Lung (tissue), 12 donors: ENCODE data around the gene ASPG. TPM values are rescaled to one million over a fixed set of nuclear protein-coding genes. Genes with fewer than 3 reads are reported as not detected.
A peak's percentile ranks its signal among the peaks of the same experiment; 100 is the strongest.

ENCODE experiments used
- ATAC-seq: fragments of 200-7000 bp; cut with Tn5 transposase; one replicate; pipeline ENCODE4 v1.9.1; 2020; ENCODE audit warnings: moderate number of reproducible peaks; ENCODE audit not compliant: insufficient read depth, low FRiP score
- DNase-seq, 3 donors: peaks; one replicate each; pipeline ENCODE4 v3.0.0-alpha.2; 2013 to 2017
- H3K27ac ChIP-seq, 2 donors: one replicate each; pipeline ENCODE4 v1.5.1; 2013; ENCODE audit warnings: mild to moderate bottlenecking in 2 of 2, moderate library complexity in 2 of 2, control low read depth in 1 of 2, inconsistent platforms in 1 of 2, low read depth in 1 of 2, low read length in 1 of 2
- H3K27me3 ChIP-seq, 3 donors: one replicate each; pipeline ENCODE4 v1.5.1; 2013; ENCODE audit warnings: low read length in 2 of 3; ENCODE audit not compliant: control insufficient read depth in 3 of 3, insufficient read depth in 3 of 3
- H3K36me3 ChIP-seq, 4 donors: one replicate each; pipeline ENCODE4 v1.5.1; 2013; ENCODE audit warnings: low read length in 4 of 4, mild to moderate bottlenecking in 1 of 4, moderate library complexity in 1 of 4; ENCODE audit not compliant: control insufficient read depth in 4 of 4, insufficient read depth in 4 of 4
- H3K4me1 ChIP-seq, 5 donors: one replicate each; pipeline ENCODE4 v1.5.1; 2013; ENCODE audit warnings: low read length in 5 of 5, mild to moderate bottlenecking in 2 of 5, moderate library complexity in 1 of 5; ENCODE audit not compliant: control insufficient read depth in 5 of 5, insufficient read depth in 5 of 5
- H3K4me3 ChIP-seq: one replicate; pipeline ENCODE4 v1.5.1; 2013; ENCODE audit warnings: mild to moderate bottlenecking, control low read depth, moderate library complexity
- H3K9ac ChIP-seq, 2 donors: one replicate each; pipeline ENCODE4 v1.5.1; 2013; ENCODE audit warnings: low read length in 2 of 2, control low read depth in 1 of 2; ENCODE audit not compliant: insufficient read depth in 1 of 2
- H3K9me3 ChIP-seq, 4 donors: one replicate each; pipeline ENCODE4 v1.5.1; 2013; ENCODE audit warnings: low read length in 3 of 4, mild to moderate bottlenecking in 1 of 4, moderate library complexity in 1 of 4; ENCODE audit not compliant: control insufficient read depth in 4 of 4, insufficient read depth in 3 of 4
- WGBS, 2 donors: extraction: QIAGEN DNeasy Blood & Tissue Kit; methylation state at CpG; one replicate each; pipeline ENCODE4 v1.1.7; 2013; 5-methylcytosine and 5-hydroxymethylcytosine counted together
- polyA plus RNA-seq, 2 donors: library from polyadenylated mRNA; stranded (reverse); fragments of 200-250 nt; gene quantifications; one replicate each; pipeline ENCODE4 v1.2.1, GENCODE V29; 2013
- total RNA-seq, 2 donors: library from RNA; depleted of rRNA in 1 of 2; stranded (reverse); fragments of >200 nt in 1 of 2; gene quantifications; one replicate each; pipeline ENCODE4 v1.2.1, GENCODE V29; 2014 to 2021
- TF ChIP-seq, protein P1 (sequence below): IDR thresholded peaks from 2 replicates; pipeline ENCODE4 v1.5.1; 2012; ENCODE audit warnings: mild to moderate bottlenecking; ENCODE audit errors: control extremely low read depth, extremely low read depth
- donor health status: control.
- donor health status: control.
- donor health status: Bipolar disorder and iron deficiency.
- donor health status: healthy.
- donor health status: DM: yes; HTN: yes; CAD: no.

ASPG gene
- total and polyA plus RNA-seq, 4 donors = 0.73 to 4.7 (median 3.0) TPM

- no peak overlapping the region for H3K27ac ChIP-seq
- WGBS, 2 donors = 65 to 82% methylated on average over 23 of the region's 23 CpGs
- no peaks in the 10 kb centered on the region for H3K27me3 ChIP-seq
- no peak overlapping the region for H3K9ac ChIP-seq
- H3K4me1 ChIP-seq = peaks cover 0 to 18% (median 6%) of the 10 kb centered on the region in 5 donors
- TF ChIP-seq, protein P1, sequence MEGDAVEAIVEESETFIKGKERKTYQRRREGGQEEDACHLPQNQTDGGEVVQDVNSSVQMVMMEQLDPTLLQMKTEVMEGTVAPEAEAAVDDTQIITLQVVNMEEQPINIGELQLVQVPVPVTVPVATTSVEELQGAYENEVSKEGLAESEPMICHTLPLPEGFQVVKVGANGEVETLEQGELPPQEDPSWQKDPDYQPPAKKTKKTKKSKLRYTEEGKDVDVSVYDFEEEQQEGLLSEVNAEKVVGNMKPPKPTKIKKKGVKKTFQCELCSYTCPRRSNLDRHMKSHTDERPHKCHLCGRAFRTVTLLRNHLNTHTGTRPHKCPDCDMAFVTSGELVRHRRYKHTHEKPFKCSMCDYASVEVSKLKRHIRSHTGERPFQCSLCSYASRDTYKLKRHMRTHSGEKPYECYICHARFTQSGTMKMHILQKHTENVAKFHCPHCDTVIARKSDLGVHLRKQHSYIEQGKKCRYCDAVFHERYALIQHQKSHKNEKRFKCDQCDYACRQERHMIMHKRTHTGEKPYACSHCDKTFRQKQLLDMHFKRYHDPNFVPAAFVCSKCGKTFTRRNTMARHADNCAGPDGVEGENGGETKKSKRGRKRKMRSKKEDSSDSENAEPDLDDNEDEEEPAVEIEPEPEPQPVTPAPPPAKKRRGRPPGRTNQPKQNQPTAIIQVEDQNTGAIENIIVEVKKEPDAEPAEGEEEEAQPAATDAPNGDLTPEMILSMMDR = no peak
- no peaks in the 10 kb centered on the region for H3K36me3 ChIP-seq
- no peak for ATAC-seq
- no peak overlapping the region for H3K4me3 ChIP-seq
- peak; percentile 40 to 65 (median 56) for DNase-seq
- H3K9me3 ChIP-seq = peaks cover 0 to 2% (median 0%) of the 10 kb centered on the region in 4 donors
Measured at GRCh38 chr14:104103446-104104075, 18.1 kb downstream of the ASPG start.

- WGBS, 2 donors = 74 to 84% methylated on average over 34 to 35 of the region's 35 CpGs
- Histone ChIP-seq H3K4me3 (no peak overlapping the region), H3K9me3 (peaks cover 0 to 2% (median 0%) of the 10 kb centered on the region in 4 donors), H3K36me3 (no peaks in the 10 kb centered on the region), H3K27ac (no peak overlapping the region), H3K27me3 (no peaks in the 10 kb centered on the region), H3K4me1 (peaks cover 0 to 18% (median 6%) of the 10 kb centered on the region in 5 donors), H3K9ac (no peak overlapping the region)
- TF ChIP-seq, protein P1 = no peak
- DNase-seq (peak in 1 of 3 donors; percentile 10), ATAC-seq (no peak)
Measured at GRCh38 chr14:104104076-104104901, 18.8 kb downstream of the ASPG start.

DNA sequence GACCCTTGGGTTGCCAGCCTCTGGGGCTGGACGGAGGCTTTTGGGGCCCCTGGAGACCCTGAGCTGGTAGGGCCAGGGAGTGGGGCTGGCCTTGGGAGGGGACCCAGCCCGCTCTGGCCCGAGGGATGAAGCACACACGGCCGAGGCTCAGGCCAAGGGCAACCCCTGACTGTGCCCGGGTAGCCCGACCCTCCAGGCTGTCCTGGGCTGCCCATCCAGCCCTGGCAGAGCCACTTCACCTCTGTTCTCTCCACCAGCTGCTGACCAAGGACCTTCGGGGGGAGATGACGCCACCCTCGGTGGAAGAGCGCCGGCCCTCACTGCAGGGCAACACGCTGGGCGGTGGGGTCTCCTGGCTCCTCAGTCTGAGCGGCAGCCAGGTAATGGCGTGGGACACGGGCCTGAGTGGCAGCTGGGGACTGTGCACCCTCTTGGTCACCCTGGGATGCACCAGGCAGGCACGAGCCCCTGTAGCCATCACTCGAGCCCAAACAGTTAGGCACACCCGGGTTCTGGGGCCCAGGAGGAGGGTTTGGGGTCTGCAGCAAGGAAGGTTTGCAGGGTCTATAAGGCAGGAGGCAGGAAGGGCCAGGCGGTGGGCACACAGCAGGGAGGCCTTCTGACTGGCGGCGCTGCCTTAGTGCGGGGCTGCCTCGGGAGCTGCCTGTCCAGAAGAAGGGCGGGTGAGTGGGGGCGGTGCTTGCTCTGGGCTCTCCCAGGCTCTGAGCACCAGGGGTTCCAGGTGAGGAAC lies 19.7 kb downstream of the ASPG start:
- H3K4me3 ChIP-seq = no peak overlapping the region
- DNase-seq (peak in 1 of 3 donors; percentile 20), ATAC-seq (no peak)
- TF ChIP-seq, protein P1 = no peak
- no peaks in the 10 kb centered on the region for H3K27me3 ChIP-seq
- H3K4me1 ChIP-seq = peaks cover 0 to 18% (median 6%) of the 10 kb centered on the region in 5 donors
- H3K9me3 ChIP-seq = peaks cover 0 to 2% (median 0%) of the 10 kb centered on the region in 4 donors
- H3K36me3 ChIP-seq = no peaks in the 10 kb centered on the region
- 79 to 83% methylated on average over 26 to 27 of the region's 27 CpGs for WGBS, 2 donors
- H3K27ac ChIP-seq = no peak overlapping the region
- H3K9ac ChIP-seq = no peak overlapping the region
